HepG2 (cell line): Measurements from ENCODE around the gene ARHGAP26. TPM values are rescaled to one million over a fixed set of nuclear protein-coding genes. Genes with fewer than 3 reads are reported as not detected.
A peak's percentile ranks its signal among the peaks of the same experiment; 100 is the strongest.

ENCODE experiments used
- ARNT ChIP-seq: fragments of 450-650 bp; IDR thresholded peaks from 2 replicates; pipeline ENCODE4 v1.6.1; 2017
- HNRNPUL1 ChIP-seq: fragments of 200-400 bp; formaldehyde crosslinking; IDR thresholded peaks from 2 replicates; pipeline ENCODE4 v1.6.1; 2017; ENCODE audit warnings: low read depth, mild to moderate bottlenecking, low read length, moderate library complexity
- HOXA9 ChIP-seq: sonication (generic); formaldehyde crosslinking; IDR thresholded peaks from 2 replicates; pipeline ENCODE4 v1.8.1; 2022; ENCODE audit warnings: missing genetic modification reagents, mild to moderate bottlenecking, moderate library complexity, borderline replicate concordance
- MBNL3 ChIP-seq: fragments of 250-450 bp; sonication (Bioruptor Pico); conservative IDR thresholded peaks from 2 replicates; pipeline ENCODE4 v1.8.0; 2022; ENCODE audit warnings: mild to moderate bottlenecking, inconsistent platforms
- MIXL1 ChIP-seq: IDR thresholded peaks from 2 replicates; pipeline ENCODE4 v1.6.1; 2016
- SMAD1 ChIP-seq: sonication (generic); formaldehyde crosslinking; IDR thresholded peaks from 2 replicates; pipeline ENCODE4 v1.4.0; 2020; ENCODE audit warnings: missing genetic modification reagents, low read depth, mild to moderate bottlenecking, borderline replicate concordance
- ZNF382 ChIP-seq: sonication (generic); formaldehyde crosslinking; IDR thresholded peaks from 2 replicates; pipeline ENCODE4 v1.5.0; 2020; ENCODE audit warnings: missing genetic modification reagents, mild to moderate bottlenecking, borderline replicate concordance
- ZNF614 ChIP-seq: IDR thresholded peaks from 2 replicates; pipeline ENCODE4 v1.6.1; 2018; ENCODE audit warnings: missing biosample characterization, missing genetic modification reagents, inconsistent platforms, borderline replicate concordance
- ZNF644 ChIP-seq: IDR thresholded peaks from 2 replicates; pipeline ENCODE4 v1.6.1; 2016; ENCODE audit warnings: low read depth
- ZNF780A ChIP-seq: sonication (generic); formaldehyde crosslinking; IDR thresholded peaks from 2 replicates; pipeline ENCODE4 v1.8.0; 2022; ENCODE audit warnings: mild to moderate bottlenecking, missing genetic modification reagents, moderate library complexity
- polyA plus RNA-seq, 8 experiments: library from polyadenylated mRNA; depleted of rRNA in 3 of 8; stranded (reverse) in 7 of 8; unstranded in 1 of 8; fragments of >200 nt; fragmentation: Illumina TruSeq in 4 of 8; extraction: Trizol in 4 of 8; gene quantifications; 2 replicates each; pipeline versions ENCODE4 v1.2.1 to v1.2.3, GENCODE V29; 2011 to 2016; ENCODE audit warnings: low read depth in 4 of 8, missing spikeins in 1 of 8, mixed read lengths in 1 of 8; ENCODE audit not compliant: insufficient read depth in 1 of 8
- total RNA-seq, 5 experiments: library from RNA; depleted of rRNA; stranded (reverse); fragments of >200 nt; fragmentation: Illumina TruSeq; extraction: Trizol; gene quantifications; 2 replicates each; pipeline ENCODE4 v1.2.3, GENCODE V29; 2016; ENCODE audit warnings: low read depth in 1 of 5
- TF ChIP-seq, protein P1 (sequence below): sonication (generic); formaldehyde crosslinking; IDR thresholded peaks from 2 replicates; pipeline ENCODE4 v1.4.0; 2020; ENCODE audit warnings: missing genetic modification reagents
- TF ChIP-seq, protein P2 (sequence below), 2 experiments: sonication (generic) in 1 of 2; formaldehyde crosslinking in 1 of 2; IDR thresholded peaks; 2 replicates each; pipeline versions ENCODE4 v1.5.1 to v1.6.1; 2011 to 2020; ENCODE audit warnings: borderline replicate concordance in 1 of 2, low read depth in 1 of 2, low read length in 1 of 2, mild to moderate bottlenecking in 1 of 2, missing genetic modification reagents in 1 of 2, moderate library complexity in 1 of 2
- TF ChIP-seq, protein P3 (sequence below): IDR thresholded peaks from 2 replicates; pipeline ENCODE4 v1.4.0; 2020; ENCODE audit warnings: mild to moderate bottlenecking, missing genetic modification reagents
- TF ChIP-seq, protein P4 (sequence below): sonication (generic); formaldehyde crosslinking; IDR thresholded peaks from 2 replicates; pipeline ENCODE4 v1.4.0; 2020; ENCODE audit warnings: missing genetic modification reagents
- TF ChIP-seq, protein P5 (sequence below): sonication (generic); formaldehyde crosslinking; IDR thresholded peaks from 2 replicates; pipeline ENCODE4 v1.8.1; 2023; ENCODE audit warnings: mild to moderate bottlenecking, inconsistent platforms, moderate library complexity, missing genetic modification reagents, borderline replicate concordance

The ARHGAP26 gene
- total and polyA plus RNA-seq, 2 of the 13 experiments (the other 11 are each of a cell fraction or from before 2014, with no cell fraction given), result 9.6 to 18.2 TPM

DNA sequence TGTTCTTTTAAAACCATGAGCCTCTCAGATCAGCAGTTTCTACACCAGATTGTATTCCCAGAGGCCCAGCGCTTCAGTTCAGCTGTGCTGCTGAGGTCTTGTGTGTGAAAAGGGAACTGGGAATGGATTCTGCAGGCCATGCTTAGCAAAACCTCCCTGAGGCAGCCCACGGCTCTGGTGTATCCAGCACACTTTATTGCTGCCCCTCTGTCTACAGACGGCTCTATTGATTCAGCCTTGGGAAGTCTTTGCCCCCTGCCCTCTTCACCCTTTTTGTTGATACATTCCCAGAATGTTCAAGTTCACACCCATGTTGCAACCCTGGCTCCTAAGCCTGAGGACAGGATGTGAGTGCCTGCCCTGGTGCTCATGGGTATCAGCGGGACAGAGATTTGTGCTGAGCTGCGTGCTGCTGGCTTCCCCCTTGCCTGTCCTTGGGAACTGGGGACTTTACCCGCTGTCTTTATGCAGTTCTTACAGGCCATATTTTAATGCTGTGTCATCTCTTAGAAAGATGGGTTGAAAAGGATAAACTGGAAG lies 37.3 kb downstream of the ARHGAP26 start (continued):
- TF ChIP-seq, protein P1, sequence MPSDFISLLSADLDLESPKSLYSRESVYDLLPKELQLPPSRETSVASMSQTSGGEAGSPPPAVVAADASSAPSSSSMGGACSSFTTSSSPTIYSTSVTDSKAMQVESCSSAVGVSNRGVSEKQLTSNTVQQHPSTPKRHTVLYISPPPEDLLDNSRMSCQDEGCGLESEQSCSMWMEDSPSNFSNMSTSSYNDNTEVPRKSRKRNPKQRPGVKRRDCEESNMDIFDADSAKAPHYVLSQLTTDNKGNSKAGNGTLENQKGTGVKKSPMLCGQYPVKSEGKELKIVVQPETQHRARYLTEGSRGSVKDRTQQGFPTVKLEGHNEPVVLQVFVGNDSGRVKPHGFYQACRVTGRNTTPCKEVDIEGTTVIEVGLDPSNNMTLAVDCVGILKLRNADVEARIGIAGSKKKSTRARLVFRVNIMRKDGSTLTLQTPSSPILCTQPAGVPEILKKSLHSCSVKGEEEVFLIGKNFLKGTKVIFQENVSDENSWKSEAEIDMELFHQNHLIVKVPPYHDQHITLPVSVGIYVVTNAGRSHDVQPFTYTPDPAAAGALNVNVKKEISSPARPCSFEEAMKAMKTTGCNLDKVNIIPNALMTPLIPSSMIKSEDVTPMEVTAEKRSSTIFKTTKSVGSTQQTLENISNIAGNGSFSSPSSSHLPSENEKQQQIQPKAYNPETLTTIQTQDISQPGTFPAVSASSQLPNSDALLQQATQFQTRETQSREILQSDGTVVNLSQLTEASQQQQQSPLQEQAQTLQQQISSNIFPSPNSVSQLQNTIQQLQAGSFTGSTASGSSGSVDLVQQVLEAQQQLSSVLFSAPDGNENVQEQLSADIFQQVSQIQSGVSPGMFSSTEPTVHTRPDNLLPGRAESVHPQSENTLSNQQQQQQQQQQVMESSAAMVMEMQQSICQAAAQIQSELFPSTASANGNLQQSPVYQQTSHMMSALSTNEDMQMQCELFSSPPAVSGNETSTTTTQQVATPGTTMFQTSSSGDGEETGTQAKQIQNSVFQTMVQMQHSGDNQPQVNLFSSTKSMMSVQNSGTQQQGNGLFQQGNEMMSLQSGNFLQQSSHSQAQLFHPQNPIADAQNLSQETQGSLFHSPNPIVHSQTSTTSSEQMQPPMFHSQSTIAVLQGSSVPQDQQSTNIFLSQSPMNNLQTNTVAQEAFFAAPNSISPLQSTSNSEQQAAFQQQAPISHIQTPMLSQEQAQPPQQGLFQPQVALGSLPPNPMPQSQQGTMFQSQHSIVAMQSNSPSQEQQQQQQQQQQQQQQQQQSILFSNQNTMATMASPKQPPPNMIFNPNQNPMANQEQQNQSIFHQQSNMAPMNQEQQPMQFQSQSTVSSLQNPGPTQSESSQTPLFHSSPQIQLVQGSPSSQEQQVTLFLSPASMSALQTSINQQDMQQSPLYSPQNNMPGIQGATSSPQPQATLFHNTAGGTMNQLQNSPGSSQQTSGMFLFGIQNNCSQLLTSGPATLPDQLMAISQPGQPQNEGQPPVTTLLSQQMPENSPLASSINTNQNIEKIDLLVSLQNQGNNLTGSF, result no peak
- TF ChIP-seq, protein P2, sequence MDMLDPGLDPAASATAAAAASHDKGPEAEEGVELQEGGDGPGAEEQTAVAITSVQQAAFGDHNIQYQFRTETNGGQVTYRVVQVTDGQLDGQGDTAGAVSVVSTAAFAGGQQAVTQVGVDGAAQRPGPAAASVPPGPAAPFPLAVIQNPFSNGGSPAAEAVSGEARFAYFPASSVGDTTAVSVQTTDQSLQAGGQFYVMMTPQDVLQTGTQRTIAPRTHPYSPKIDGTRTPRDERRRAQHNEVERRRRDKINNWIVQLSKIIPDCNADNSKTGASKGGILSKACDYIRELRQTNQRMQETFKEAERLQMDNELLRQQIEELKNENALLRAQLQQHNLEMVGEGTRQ (IDR thresholded peaks at IDR 0.05; ENCODE audit: low read depth, low read length), result no peak
- TF ChIP-seq, protein P2 (CRISPR knock-in tag; IDR thresholded peaks at IDR 0.05; ENCODE audit: borderline replicate concordance), result no peak
- TF ChIP-seq, protein P3, sequence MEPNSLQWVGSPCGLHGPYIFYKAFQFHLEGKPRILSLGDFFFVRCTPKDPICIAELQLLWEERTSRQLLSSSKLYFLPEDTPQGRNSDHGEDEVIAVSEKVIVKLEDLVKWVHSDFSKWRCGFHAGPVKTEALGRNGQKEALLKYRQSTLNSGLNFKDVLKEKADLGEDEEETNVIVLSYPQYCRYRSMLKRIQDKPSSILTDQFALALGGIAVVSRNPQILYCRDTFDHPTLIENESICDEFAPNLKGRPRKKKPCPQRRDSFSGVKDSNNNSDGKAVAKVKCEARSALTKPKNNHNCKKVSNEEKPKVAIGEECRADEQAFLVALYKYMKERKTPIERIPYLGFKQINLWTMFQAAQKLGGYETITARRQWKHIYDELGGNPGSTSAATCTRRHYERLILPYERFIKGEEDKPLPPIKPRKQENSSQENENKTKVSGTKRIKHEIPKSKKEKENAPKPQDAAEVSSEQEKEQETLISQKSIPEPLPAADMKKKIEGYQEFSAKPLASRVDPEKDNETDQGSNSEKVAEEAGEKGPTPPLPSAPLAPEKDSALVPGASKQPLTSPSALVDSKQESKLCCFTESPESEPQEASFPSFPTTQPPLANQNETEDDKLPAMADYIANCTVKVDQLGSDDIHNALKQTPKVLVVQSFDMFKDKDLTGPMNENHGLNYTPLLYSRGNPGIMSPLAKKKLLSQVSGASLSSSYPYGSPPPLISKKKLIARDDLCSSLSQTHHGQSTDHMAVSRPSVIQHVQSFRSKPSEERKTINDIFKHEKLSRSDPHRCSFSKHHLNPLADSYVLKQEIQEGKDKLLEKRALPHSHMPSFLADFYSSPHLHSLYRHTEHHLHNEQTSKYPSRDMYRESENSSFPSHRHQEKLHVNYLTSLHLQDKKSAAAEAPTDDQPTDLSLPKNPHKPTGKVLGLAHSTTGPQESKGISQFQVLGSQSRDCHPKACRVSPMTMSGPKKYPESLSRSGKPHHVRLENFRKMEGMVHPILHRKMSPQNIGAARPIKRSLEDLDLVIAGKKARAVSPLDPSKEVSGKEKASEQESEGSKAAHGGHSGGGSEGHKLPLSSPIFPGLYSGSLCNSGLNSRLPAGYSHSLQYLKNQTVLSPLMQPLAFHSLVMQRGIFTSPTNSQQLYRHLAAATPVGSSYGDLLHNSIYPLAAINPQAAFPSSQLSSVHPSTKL, result peak; percentile 99
- peak; percentile 70; the same call in 1 of the 2 replicates for TF ChIP-seq SMAD1
- TF ChIP-seq HOXA9 (CRISPR knock-in tag), result peak; percentile 71; the same call in 1 of the 2 replicates
- TF ChIP-seq, protein P4, sequence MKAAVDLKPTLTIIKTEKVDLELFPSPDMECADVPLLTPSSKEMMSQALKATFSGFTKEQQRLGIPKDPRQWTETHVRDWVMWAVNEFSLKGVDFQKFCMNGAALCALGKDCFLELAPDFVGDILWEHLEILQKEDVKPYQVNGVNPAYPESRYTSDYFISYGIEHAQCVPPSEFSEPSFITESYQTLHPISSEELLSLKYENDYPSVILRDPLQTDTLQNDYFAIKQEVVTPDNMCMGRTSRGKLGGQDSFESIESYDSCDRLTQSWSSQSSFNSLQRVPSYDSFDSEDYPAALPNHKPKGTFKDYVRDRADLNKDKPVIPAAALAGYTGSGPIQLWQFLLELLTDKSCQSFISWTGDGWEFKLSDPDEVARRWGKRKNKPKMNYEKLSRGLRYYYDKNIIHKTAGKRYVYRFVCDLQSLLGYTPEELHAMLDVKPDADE (CRISPR knock-in tag), result no peak
- no peak for TF ChIP-seq ARNT
- no peak for TF ChIP-seq MBNL3 (CRISPR knock-in tag)
- no peak for TF ChIP-seq HNRNPUL1
- TF ChIP-seq ZNF614 (CRISPR knock-in tag), result peak; percentile 97
- TF ChIP-seq, protein P5, sequence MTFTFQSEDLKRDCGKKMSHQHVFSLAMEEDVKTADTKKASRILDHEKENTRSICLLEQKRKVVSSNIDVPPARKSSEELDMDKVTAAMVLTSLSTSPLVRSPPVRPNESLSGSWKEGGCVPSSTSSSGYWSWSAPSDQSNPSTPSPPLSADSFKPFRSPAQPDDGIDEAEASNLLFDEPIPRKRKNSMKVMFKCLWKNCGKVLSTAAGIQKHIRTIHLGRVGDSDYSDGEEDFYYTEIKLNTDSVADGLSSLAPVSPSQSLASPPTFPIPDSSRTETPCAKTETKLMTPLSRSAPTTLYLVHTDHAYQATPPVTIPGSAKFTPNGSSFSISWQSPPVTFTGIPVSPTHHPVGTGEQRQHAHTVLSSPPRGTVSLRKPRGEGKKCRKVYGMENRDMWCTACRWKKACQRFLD (CRISPR knock-in tag), result no peak
- TF ChIP-seq ZNF382 (CRISPR knock-in tag), result no peak
- peak; percentile 86 for TF ChIP-seq ZNF644 (CRISPR knock-in tag)
- peak; percentile 89 for TF ChIP-seq ZNF780A
- TF ChIP-seq MIXL1 (CRISPR knock-in tag), result peak; percentile 88
